GM12878 (cell line): ENCODE data around the gene TRDMT1. TPM values are rescaled to one million over a fixed set of nuclear protein-coding genes. Genes with fewer than 3 reads are reported as not detected.

Experiments
- BHLHE40 ChIP-seq, 2 experiments: fragments of 450-650 bp in 1 of 2; IDR thresholded peaks; 2 replicates each; pipeline ENCODE4 v1.6.1; 2011 to 2017; ENCODE audit warnings: low read depth in 2 of 2, borderline replicate concordance in 1 of 2, improper control_type of control experiment in 1 of 2, low read length in 1 of 2, mild to moderate bottlenecking in 1 of 2
- CEBPZ ChIP-seq: fragments of 150-350 bp; IDR thresholded peaks from 2 replicates; pipeline ENCODE4 v1.6.1; 2016; ENCODE audit warnings: low read depth, low read length
- CREM ChIP-seq: IDR thresholded peaks from 2 replicates; pipeline ENCODE4 v1.6.1; 2014; ENCODE audit warnings: antibody characterized with exemption, low read depth
- CTCF ChIP-seq, 3 experiments: IDR thresholded peaks in 2 of 3; conservative IDR thresholded peaks in 1 of 3; 2 replicates each; pipeline ENCODE4 v1.5.1; 2011; ENCODE audit warnings: low read depth in 3 of 3, low read length in 3 of 3, mild to moderate bottlenecking in 3 of 3, control low read depth in 2 of 3, moderate library complexity in 2 of 3, inconsistent platforms in 1 of 3, mixed read lengths in 1 of 3; ENCODE audit not compliant: control insufficient read depth in 2 of 3, insufficient read depth in 1 of 3; ENCODE audit errors: extremely low read depth in 1 of 3
- DPF2 ChIP-seq: fragments of 450-650 bp; IDR thresholded peaks from 2 replicates; pipeline ENCODE4 v1.6.1; 2017; ENCODE audit warnings: mild to moderate bottlenecking
- HDAC6 ChIP-seq: fragments of 200-600 bp; sonication (generic); IDR thresholded peaks from one replicate; pipeline ENCODE4 v1.8.0; 2017; ENCODE audit warnings: antibody characterized with exemption; ENCODE audit not compliant: unreplicated experiment
- MXI1 ChIP-seq: fragments of 150-350 bp; IDR thresholded peaks from 2 replicates; pipeline ENCODE4 v1.6.1; 2011; ENCODE audit warnings: low read depth, mild to moderate bottlenecking, inconsistent platforms, low read length, improper control_type of control experiment
- MYB ChIP-seq: fragments of 150-350 bp; IDR thresholded peaks from 2 replicates; pipeline ENCODE4 v1.6.1; 2014; ENCODE audit warnings: mild to moderate bottlenecking, low read depth, low read length, borderline replicate concordance
- NFYB ChIP-seq: IDR thresholded peaks from 2 replicates; pipeline ENCODE4 v1.6.1; 2011; ENCODE audit warnings: low read depth, mild to moderate bottlenecking, low read length, improper control_type of control experiment, moderate library complexity; ENCODE audit not compliant: insufficient read depth
- NR2C2 ChIP-seq: IDR thresholded peaks from 2 replicates; pipeline ENCODE4 v1.6.1; 2011; ENCODE audit warnings: borderline replicate concordance, low read depth; ENCODE audit not compliant: control insufficient read depth, insufficient read length
- PAX5 ChIP-seq: IDR thresholded peaks from 2 replicates; pipeline ENCODE4 v1.6.1; 2011; ENCODE audit warnings: low read depth, low read length, borderline replicate concordance
- RAD21 ChIP-seq: IDR thresholded peaks from 2 replicates; pipeline ENCODE4 v1.6.1; 2011; ENCODE audit warnings: mild to moderate bottlenecking, low read depth, low read length, moderate library complexity; ENCODE audit not compliant: insufficient read depth
- SPI1 ChIP-seq: IDR thresholded peaks from 2 replicates; pipeline ENCODE4 v1.6.1; 2011; ENCODE audit warnings: low read depth, mild to moderate bottlenecking, low read length, moderate library complexity, borderline replicate concordance; ENCODE audit not compliant: insufficient read depth
- TCF3 ChIP-seq: IDR thresholded peaks from 2 replicates; pipeline ENCODE4 v1.6.1; 2012; ENCODE audit warnings: low read depth, mild to moderate bottlenecking, low read length, borderline replicate concordance; ENCODE audit not compliant: insufficient read depth
- WRNIP1 ChIP-seq: IDR thresholded peaks from 2 replicates; pipeline ENCODE4 v1.6.1; 2011; ENCODE audit warnings: low read depth, low read length, improper control_type of control experiment, borderline replicate concordance
- ZNF592 ChIP-seq: fragments of 450-650 bp; IDR thresholded peaks from 2 replicates; pipeline ENCODE4 v1.6.1; 2017; ENCODE audit warnings: mild to moderate bottlenecking, moderate library complexity
- ZZZ3 ChIP-seq: IDR thresholded peaks from 2 replicates; pipeline ENCODE4 v1.6.1; 2011; ENCODE audit warnings: low read depth; ENCODE audit not compliant: control insufficient read depth, insufficient read length
- polyA plus RNA-seq, 11 experiments: library from polyadenylated mRNA; depleted of rRNA in 4 of 11; unstranded in 6 of 11; stranded (reverse) in 5 of 11; fragments of >200 nt; fragmentation: Nextera tagmentation in 4 of 11; fragmentation: Illumina TruSeq in 1 of 11; extraction: Ambion mirVana in 4 of 11; extraction: Trizol in 1 of 11; gene quantifications; 1 replicate in 1 of 11; 2 replicates in 10 of 11; pipeline versions ENCODE4 v1.2.1 to v1.2.3, GENCODE V29; 2011 to 2016; ENCODE audit warnings: inconsistent platforms in 2 of 11, missing spikeins in 2 of 11, low read depth in 1 of 11
- total RNA-seq, 4 experiments: library from RNA; depleted of rRNA in 3 of 4; stranded (reverse); fragments of >200 nt in 3 of 4; fragmentation: Illumina TruSeq in 1 of 4; extraction: Trizol in 1 of 4; gene quantifications; 2 replicates each; pipeline versions ENCODE4 v1.2.1 to v1.2.3, GENCODE V29; 2013 to 2021

TRDMT1 gene
- total and polyA plus RNA-seq, 10 of the 15 experiments (the other 5 are each of a cell fraction or from before 2014, with no cell fraction given) = 2.3 to 9.7 (median 4.6) TPM

GRCh38 chr10:17227367-17228090, 26.1 kb upstream of the TRDMT1 start (continued):
- TF ChIP-seq NR2C2 (no peak), CTCF (IDR thresholded peaks at IDR 0.05 in 2 of 3, conservative IDR thresholded peaks at IDR 0.05 in 1 of 3; ENCODE audit: control insufficient read depth in 2 of 3, extremely low read depth in 1 of 3, insufficient read depth in 1 of 3, low read depth in 3 of 3, low read length in 3 of 3) (peak; percentile 5 to 33 (median 11); a peak in 1 of 6 replicates), MYB (no peak), MXI1 (no peak), HDAC6 (no peak), WRNIP1 (no peak), BHLHE40 (IDR thresholded peaks at IDR 0.05; ENCODE audit: borderline replicate concordance in 1 of 2, low read depth in 2 of 2, low read length in 1 of 2) (peak; percentile 8 to 31; a peak in 1 of 4 replicates), RAD21 (no peak), ZNF592 (no peak), PAX5 (no peak), ZZZ3 (no peak), TCF3 (no peak), CEBPZ (no peak), CREM (0 out of 2 replicates have a peak, but pooled peaks have one; percentile 22), NFYB (no peak), DPF2 (peak; percentile 84), SPI1 (no peak)
